Measurements from ENCODE around the gene ABHD16A.

Gene ABHD16A

GRCh38 chr6:31639449-31639861 lies 63.7 kb downstream of the ABHD16A start:
- DNase-seq (ENCODE audit: low read depth), result no peak

- DNase-seq (ENCODE audit: low read depth), result no peak
Observed at GRCh38 chr6:31639043-31639442, 64.1 kb downstream of the ABHD16A start.
